Activated CD8-positive, alpha-beta memory T cell treated with anti-CD3 and anti-CD28 coated beads, Interleukin-2, amount 10 ng/mL, durations not matched to agents 7 days and 5 days (primary cell): ENCODE results near the gene SNX22. TPM values are rescaled to one million over a fixed set of nuclear protein-coding genes. Genes with fewer than 3 reads are reported as not detected.

ENCODE experiments used
- total RNA-seq, 2 experiments: library from RNA; stranded (reverse); gene quantifications; one replicate each; pipeline ENCODE4 v1.2.3, GENCODE V29; 2021

Gene SNX22
- total RNA-seq, 2 experiments from 2014 or later = 0.21 to 0.35 TPM

Other genes with a start within 250 kb of the SNX22 start
- gene DAPK2, start 105.2 kb upstream of the SNX22 start, total RNA-seq = 10 to 100 TPM; 14.1 to 15.0 TPM
- 10 to 100 TPM; 66.4 to 80.2 TPM for gene CIAO2A, start 57.9 kb upstream of the SNX22 start, total RNA-seq
- 100 to 1,000 TPM; 108 to 114 TPM for gene SNX1, start 55.7 kb upstream of the SNX22 start, total RNA-seq
- 100 to 1,000 TPM; 308 to 386 TPM for gene PPIB, start 11.3 kb downstream of the SNX22 start, total RNA-seq
- 10 to 100 TPM; 26.9 to 30.5 TPM for gene CSNK1G1, start 204.4 kb downstream of the SNX22 start, total RNA-seq
- 100 to 1,000 TPM; 138 to 139 TPM for gene PCLAF, start 229.7 kb downstream of the SNX22 start, total RNA-seq
- gene TRIP4, start 236.1 kb downstream of the SNX22 start, total RNA-seq = 10 to 100 TPM; 19.5 to 19.8 TPM